Measurements from ENCODE around the gene PIGS.

PIGS gene

DNA sequence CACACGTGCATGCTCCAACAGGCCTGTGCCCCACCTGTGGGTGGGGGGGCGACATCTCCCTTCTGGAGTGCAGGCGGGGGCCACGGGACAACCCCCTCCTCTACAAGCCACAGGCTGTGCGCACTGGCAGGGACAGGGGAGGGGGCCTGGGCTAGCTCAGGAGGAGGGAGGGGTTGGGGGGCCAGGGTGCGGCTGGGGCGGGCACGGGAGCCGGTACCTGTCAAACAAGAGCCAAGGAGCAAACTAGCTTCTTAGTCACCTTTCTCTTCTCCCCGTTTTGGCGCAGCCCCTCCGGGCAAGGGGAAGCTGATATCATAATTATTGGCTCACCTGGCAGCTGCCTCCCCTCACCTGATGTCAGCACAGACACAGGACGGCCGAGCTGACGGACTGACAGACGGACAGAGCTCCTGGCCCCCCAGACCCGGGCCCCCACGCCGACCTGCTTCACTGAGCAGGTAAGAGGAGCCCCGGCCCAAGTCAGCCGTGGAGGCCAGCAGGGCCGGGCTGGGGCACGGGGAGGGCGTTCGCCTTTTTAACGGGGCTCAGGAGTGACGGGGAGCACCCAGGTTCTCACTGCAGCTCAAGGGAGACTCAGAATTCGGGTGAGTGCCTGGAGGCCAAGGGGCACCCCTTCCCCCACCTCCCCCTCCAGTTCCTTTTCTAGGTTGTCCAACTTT, 65.2 kb downstream of the PIGS start, which contains the start of gene FOXN1:
Gene FOXN1, plus strand, starts transcription at position 363 of the 680 bp plus-strand sequence. CDS start 17,622 bp downstream, outside the sequence.
- FAIRE-seq = no peak

- no peak for FAIRE-seq
These were observed 67.9 kb downstream of the PIGS start for GRCh38 chr17:28503420-28503819.

Data from A204.1 (cell line).